ENCODE data around the gene TXNIP.

The TXNIP gene

DNA sequence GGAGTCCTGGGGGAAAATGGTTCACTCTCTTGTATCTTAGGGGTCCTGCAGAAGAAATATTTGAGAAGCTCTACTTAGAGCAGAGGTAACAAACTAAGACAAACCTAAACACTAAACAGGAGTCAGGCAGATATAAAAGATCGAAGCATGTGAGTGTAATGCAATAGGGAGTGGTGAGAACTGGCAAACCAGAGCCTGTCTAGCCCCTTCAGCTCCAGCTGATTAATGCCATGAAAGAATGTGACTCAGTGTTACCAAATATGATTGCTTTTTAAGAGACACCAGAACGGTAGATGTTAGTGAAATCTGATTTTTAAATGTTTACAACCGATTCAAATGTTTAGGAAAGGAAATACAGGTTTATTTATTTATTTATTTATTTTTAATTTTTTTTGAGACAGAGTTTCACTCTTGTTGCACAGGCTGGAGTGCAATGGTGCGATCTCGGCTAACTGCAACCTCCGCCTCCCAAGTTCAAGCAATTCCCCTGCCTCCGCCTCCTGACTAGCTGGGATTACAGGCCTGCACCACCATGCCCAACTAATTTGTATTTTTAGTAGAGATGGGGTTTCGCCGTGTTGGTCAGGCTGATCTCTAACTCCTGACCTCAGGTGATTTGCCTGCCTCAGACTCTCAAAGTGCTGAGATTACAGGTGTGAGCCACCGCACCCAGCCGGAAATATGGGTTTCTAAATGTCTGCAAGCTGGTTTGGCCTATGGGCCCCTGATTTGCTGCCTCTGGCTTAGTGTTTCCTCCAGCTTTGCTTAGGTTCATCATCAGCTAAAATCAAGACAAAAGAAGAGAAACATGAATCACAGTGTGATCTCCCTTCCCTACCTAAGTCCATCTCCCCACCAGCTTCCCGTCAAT, 12.2 kb downstream of the TXNIP start:
- no peak for DNase-seq

DNA sequence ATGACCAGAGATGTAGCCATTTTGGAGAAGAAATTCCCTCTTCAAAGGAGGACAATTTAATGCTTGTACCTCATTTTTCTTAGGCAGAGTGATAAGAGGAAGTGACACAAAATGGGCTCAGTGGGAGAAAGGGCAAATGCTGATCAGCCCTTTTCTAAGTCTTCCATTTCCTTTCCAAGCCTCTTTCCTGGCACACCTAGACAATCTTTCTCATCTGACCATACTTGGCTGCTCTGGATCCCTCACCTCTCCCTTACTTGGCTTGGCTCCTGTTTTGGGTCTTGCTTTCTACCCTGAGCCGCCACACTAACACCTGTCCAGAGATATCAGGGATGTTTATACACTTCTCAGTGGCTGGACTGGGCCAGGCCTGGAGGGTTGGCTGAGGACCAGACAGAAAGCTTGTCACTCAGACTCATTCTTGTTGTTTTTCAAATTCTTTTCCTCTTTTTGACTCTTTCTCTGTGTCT, 13.1 kb downstream of the TXNIP start:
- DNase-seq, result no peak

DNA sequence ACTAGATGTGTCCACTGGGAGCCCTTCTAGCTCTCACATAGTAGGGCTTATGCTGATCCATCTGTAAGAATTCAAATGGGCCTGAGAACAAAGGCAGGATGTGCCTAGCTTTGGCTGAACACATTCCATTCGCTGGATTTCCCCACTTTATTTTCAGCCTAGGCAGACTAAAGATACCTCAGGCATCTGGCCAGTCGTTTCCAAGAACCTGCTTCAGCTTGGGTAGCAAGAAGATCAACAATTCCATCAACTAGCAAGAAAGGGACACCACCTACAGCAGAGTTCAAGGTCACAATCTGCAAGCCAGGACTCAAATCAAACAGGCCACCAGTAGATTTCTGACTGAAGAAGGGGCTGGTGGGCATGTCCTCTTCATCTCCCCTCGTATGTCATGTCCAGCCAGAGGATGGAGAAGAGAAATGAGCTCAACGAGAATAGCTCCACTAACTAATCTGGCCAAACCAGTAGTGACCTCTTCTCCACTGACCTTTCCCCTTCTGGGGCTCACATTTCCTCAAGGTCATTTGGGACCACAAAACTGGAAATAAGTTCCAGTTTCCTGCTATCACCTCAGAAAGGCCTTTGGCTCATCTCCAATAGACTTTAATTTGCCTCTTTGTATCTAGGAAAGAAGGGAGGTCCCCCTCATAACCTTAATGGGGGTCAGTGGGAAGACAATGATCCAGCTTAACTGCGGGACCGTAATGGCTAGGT, 14.2 kb downstream of the TXNIP start:
- no peak for DNase-seq

DNA sequence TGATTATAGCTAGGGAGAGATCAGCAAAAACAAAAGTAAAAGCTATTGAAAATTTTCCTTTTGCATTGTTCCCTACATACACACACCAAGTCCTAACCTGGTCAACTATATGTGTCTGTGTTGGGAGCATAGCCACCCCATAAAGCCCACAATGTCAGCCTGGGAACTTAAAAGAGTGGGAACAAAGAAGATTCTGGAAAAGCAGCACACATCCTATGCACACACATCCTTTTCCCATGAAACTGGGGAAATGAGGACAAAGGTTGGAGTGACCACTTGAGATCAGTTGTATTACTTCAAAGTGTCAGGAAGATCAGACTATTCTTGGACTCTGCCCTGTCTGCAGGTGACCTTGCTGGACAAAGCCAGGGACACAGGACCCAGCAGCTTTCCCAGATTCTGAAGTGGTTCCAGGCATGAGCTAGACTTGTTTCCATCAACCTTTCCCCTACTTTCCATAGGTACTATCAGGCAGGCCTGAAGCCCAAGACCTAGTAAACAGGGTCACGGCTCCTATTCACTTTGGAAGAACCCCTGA, 15.9 kb downstream of the TXNIP start:
- DNase-seq, result no peak

DNA sequence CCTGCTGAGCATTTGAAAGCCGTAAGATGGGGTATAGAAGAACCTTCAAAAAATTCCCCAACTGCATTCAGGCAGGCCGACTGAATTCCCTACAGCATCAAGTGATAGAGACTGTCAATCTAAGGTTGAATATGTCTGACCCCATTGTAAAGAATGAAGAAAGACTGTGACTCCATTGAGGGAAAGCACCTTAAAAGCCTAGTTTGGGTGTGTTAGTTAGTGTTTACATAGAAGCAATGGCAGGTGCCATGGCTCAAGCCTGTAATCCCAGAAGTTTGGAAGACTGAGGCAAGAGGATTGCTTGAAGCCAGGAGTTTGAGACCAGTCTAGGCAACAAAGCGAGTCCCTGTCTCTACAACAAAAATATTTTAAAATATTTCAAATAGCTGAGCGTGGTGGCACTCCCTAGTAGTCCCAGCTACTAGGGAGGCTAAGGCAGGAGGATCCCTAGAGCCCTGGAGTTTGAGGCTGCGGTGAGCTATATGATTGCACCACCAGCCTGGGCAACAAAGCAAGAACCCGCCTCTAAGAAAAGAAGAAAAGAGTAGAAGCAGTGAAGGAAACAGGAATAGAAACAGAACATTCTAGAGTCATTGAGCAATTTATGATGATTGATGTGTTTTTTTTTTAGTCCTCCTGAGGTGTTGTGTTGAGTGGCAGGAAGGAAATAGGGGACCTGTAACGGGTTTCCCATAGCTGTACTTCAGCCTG, 16.5 kb downstream of the TXNIP start:
- no peak for DNase-seq

DNA sequence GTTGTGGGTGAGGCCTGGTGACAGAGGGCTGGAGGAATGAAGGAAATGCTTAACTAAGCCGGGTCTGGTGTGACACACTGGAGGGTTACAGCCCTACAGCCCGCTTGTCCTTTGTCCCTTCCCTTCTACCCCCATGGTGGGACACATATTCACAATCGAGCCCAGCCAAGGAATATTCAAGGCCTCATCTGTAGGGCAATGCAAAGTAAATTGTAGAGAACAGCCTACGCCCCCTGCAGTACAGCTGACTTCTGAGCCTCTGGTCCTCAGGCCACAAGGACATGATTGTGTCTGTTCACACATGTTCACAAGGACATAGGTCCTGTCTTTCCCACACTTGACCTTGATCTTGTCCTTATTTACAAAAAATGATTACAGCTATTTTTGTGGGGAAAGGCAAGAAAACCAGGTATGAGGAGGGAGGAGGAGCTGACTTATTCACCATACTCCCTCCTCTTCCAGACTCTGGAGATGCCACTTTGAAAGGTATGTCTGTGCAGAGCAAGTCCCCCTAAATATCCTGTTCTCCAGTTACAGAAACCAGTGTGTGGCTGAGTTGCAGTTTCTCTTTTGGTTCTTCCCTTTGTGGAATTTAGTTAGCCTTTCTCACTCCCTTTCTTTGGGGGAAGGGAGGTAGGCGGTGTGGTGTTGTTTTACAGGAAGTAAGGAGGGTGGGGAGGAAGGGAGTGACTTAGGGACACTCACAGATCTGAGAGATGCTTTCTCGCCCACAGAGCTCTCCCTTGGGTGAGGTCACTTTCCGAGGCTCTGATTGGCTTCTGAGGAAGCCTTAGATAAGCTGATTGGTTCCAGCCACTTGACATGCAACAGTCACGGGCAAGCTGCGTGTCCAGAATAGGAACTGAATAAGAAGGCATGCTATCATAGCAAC, 17.3 kb downstream of the TXNIP start:
- peak; percentile 97 for DNase-seq

DNA sequence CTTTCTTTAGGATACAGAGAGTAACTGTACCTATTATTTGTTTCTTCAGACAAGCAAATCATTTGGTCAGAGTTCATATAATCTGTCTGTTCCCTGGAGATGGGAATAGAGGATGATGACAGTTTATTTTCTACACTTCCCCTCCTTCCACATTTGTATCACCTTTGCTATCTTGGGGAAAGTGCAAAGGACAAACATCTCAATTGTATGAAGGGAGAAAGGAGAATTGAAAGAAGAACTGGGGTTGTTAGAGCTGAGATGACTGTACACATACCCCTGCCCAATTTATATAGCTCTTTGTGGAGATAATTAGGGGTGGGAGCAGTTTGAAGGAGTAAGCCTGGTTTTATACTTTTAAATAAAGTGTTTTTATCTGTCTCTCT, 17.9 kb downstream of the TXNIP start:
- no peak for DNase-seq

DNA sequence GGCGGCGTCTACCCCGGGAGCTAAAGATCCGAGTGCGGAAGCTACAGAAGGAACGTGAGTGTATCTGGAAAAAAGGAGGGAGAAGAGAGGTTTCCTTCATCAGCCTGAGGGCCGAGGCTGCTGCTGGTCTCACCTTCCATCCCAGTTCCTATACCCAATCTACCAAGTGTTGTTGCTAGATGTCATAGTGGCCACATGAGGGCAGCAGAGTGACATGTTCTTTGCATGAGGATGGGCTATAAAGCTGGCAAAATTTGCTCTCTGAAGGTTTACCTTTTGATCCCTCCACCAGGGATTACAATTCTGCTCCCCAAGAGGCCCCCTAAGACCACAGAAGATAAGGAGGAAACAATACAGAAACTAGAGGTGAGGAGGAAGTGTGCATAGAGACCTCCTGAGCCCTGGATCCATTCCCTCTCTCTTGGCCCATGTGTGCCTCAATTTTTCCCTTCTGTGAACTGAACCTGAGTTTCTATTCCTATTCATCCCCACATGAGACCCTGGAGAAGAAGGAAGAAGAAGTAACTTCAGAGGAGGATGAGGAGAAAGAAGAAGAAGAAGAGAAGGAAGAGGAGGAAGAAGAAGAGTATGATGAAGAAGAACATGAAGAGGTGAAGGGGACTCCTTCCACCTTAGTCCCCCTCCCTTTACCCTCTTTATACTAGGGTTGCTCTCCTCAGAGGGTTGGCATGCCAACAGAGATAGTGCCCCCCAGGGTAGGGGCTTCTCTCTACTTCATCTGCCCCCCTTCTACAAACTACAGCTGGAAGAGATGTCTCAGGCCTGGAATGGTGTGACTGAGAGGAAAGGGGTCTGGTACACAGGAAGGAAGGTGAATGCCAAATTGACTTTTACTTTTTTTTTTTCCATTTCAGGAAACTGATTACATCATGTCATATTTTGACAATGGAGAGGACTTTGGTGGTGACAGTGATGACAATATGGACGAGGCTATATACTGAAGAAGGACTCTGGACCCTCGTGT, 18.6 kb downstream of the TXNIP start:
- peak; percentile 85 for DNase-seq

DNA sequence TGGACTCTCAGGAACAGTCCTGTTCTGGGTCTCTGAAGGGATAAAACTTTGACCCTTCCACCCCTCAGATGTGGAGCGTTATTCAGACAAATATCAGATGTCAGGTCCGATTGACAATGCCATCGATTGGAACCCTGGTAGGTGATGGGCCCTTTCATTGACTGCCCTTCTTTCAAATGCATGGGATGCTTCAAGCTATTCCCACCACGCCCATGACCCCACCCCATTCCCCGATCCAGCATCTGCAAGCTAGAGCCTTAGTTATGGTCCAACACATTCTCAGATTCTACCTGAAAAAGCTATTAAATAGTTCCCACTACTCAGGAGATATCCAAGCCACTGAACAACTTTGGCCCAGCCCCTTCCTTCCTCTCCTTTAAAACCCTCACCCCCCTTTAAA, 19.4 kb downstream of the TXNIP start:
- DNase-seq, result no peak

DNA sequence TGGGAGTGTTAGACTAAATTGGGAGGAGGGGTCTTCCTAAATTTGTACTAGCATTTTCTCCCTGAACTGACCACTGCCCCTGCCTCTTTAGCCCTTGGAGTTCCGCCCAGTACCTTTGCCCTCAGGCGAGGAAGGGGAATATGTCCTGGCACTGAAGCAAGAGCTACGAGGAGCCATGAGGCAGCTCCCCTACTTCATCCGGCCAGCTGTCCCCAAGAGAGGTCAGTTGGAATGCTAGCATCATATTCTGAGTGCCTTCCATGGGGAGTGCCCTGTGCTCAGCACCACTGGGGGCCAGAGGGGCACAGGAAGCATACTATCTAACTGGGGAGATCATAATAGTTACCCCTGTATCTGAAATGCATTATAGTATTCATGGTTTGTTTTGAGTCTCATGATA, 21.2 kb downstream of the TXNIP start:
- no peak for DNase-seq

DNA sequence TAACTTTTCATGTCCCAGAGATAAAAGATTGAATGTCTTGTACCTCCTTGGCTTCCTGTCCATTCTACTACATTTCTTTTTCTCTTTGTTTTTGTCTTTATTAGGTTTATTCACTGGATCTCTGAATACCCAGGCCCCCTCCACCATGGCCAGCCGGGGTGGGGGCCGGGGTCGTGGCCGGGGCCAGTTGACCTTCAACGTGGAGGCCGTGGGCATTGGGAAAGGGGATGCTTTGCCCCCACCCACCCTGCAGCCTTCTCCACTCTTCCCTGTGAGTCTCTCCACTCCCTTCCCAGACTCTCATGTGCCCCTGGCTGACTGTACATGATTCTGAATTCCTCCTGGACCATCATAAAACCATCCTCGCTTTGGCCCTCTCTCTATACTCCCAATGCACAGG, 21.7 kb downstream of the TXNIP start:
- DNase-seq, result no peak

DNA sequence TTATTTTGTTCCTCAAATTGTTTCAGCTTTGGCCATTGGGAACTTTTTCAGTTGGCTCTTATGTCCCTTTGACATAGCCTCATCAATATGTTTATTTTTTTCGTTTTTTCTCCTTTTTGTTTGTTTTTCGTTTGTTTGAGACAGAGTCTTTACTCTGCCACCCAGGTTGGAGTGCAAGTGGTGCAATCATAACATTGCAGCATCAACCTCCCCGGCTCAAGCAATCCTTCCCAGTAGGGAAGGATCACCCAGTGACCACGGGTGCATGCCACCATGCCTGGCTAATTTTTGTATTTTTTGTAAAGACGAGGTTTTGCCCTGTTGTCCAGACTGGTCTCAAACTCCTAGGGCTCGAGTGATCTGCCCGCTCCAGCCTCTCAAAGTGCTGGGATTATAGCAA, 23.8 kb downstream of the TXNIP start:
- no peak for DNase-seq

DNA sequence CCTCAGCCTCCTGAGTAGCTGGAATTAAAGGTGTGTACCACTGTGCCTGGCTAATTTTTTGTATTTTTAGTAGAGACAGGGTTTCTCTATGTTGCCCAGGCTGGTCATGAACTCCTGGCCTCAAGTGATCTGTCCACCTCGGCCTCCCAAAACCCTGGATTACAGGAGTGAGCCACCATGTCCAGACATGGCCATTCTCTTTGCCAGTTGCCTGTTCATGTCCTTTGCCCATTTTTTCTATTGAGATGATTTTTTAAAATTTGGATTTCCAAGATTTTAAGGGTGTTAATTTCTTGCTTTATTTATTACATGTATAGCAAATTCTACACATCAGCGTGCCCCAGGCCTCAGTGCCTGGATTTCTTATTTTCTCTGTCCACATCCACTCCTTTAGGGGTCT, 29.1 kb downstream of the TXNIP start:
- no peak for DNase-seq

DNA sequence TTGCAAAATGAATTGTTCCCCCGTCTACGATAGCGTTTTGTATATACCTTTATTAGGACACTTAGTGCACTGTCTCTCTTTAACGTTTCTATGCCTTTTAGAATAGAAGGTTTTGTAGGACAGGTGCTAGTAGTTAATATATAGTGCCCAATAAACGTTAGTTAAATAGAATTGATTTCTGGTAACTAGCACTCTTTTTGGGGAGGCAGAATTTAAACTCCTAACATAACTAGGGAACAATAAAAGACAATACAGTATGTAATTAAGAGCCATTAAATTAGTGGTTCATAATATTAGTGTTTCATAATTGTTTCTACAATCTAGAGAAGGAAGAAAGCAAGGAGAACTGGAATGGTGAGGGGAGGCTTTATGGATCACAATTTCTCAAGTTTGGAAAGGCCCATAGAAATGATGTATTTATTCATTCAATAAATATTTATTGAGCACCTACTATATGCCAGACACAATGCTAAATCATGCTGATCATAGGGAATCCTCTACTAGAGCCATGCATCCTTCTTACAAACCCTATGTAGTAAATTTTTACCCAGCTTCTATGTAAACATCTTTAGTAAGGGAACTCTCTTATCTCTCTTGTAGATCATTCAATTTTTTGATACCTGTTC, 31.1 kb downstream of the TXNIP start:
- no peak for DNase-seq

DNA sequence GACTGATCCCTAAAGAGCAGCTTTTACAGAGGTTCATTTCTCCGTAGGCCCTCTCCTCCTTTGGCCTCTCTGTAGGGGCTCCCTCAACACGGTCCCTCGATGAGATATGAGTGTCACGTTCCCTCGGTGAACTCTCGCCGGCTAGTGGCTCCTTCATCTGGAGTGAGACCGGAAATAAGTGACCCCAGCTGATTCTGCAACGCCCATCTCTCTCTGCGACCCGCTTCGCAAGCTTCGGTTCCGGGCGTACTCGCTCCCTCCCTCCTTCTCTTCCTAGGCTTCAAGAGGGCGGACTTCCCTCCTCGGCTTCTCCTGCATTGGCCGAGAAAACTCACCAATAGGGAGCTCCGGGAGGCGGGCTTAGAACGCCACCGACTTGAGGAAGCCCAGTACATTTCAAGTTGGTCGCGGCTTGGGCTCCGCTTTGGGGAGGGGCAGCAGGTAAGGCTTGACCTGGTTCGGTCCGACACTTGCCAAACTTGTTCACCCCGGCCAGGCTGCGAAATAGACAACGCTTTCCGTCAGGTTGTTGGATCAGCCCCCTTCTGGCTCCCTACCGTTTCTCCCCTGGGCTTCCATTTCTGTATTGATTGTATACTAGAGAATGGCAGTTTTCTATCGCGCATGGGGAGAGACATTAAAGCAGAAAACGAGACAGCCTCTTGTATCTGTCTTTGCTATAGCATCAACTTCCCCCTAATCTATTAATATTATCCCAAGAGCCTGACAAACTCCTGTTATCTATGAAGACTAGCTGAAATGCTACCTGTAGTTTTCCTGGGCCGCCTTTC, 31.9 kb downstream of the TXNIP start, which contains the start of the genes ANKRD34A and POLR3GL:
Gene ANKRD34A (minus strand): TSS at position 248 of the 791 bp plus-strand sequence. CDS start 2,816 bp downstream, outside the sequence.
Gene POLR3GL (plus strand): TSS at position 363 of the 791 bp plus-strand sequence. CDS start 10,176 bp downstream, outside the sequence.
- DNase-seq, result peak; percentile 88

DNA sequence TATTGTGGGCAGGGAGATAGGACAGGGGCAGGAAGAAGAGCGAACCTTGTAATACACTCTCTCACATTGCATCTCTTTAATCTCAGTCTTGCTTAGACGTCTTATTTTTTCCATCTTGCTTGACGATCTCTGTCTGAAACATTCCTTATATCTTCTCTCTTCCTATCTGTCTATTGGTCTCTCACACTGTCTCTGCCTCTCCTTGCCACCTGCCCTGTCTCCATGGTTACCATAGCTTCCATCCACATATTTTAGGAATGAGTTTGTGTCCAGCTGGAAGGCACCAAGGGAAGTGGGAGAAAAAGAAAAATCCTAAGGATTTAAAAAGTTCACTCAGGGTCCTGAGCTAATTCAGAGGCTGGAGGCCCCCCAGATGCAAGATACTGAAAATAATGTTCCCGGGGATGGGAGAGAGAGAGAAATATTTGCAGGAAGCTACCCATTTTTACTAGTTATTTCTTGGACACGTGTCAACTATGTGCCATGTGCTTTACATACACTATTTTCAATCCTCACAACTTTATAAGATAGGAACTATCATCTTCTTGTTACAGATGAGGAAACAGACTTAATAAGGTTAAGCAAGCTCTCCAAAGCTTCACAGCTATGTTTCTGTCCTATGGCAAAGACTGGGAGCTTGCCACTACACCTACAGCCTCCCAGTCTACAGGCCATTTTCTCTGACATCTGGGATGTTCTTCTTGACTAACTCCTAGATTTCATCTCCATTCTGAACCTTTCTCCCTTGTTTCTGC, 32.9 kb downstream of the TXNIP start:
- peak; percentile 28 for DNase-seq

DNA sequence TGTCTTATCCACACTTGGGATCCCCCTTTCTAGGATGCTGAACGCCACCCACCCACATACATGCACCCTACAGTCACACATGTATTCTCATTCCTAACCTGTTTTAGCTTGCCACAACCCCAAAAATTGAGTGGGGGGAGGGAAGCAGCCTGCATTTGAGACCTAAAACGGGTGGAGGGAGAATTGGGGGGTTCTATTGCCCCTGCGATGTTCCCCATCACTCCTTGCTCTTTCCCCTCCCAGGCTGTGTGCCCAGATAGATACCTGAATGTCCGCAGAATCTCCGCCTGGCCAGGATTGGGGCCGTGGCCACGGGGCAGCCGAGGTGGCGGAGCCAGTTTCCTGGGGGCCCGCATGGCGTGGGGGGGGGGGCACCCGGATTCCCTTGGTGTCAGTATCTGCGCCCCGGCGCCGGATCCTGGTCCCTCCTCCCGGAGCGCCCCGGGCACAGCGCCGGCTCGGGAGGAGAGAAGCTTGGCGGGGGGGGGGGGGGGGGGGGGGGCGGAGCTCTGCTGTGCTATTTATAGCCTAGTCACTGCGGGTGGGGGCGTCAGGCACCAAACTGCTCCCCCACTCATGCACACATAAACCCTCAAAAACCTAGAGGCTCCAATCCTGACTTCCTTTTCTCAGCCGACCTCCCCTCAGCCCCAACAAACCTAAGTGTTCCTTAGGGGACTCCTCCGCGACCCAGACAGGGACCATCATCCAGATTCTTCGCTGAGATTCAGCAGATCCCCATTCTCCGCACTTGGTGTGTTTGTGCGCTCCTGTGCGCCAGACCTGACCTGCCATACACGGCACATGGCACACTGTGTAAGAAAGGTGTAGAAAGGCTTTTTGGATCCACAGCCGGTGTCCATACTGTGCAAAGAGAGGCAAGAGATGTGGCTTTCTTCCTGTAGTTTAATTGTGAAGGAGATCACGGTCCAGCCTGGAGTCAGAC, 33.9 kb downstream of the TXNIP start:
- DNase-seq, result no peak

Measured in NCI-H1105 treated with DMSO at 0.1 percent for 48 hours (cell line).